HG03108 (cell line): ENCODE results near the gene NCOA1.
A peak's percentile ranks its signal among the peaks of the same experiment; 100 is the strongest.

Experiments
- ATAC-seq: cut with Tn5 transposase; IDR thresholded peaks from one replicate; pipeline ENCODE4 v1.9.1; 2021; ENCODE audit warnings: moderate library complexity; ENCODE audit not compliant: unreplicated experiment

NCOA1 gene

GRCh38 chr2:24501813-24502212 is 10.8 kb downstream of the NCOA1 start:
- no peak for ATAC-seq

- no peak for ATAC-seq
These were observed 14.7 kb downstream of the NCOA1 start for GRCh38 chr2:24505534-24506275.

- no peak for ATAC-seq
These were observed 16.5 kb downstream of the NCOA1 start for GRCh38 chr2:24507549-24507948.

- ATAC-seq: no peak
These were observed 17.8 kb downstream of the NCOA1 start for GRCh38 chr2:24508878-24509277.

- ATAC-seq: peak; percentile 84
These were observed 18.4 kb downstream of the NCOA1 start for GRCh38 chr2:24509425-24509824.

DNA sequence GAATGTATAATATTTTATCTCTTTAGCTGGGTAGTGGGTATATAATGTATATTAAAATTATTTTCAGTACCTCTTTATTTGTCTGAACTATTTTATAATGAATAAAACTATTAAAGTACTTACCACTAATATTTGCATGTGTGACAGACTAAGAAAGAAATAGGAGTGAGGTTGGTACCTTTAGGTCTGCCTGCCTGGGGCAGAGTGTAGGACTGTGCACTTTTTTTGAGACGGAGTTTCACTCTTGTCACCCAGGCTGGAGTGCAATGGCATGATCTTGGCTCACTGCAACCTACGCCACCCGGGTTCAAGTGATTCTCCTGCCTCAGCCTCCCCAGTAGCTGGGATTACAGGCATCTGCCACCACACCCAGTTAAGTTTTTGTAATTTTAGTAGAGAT is 18.8 kb downstream of the NCOA1 start:
- ATAC-seq: peak; percentile 40

GRCh38 chr2:24510771-24511170 is 19.7 kb downstream of the NCOA1 start:
- no peak for ATAC-seq

DNA sequence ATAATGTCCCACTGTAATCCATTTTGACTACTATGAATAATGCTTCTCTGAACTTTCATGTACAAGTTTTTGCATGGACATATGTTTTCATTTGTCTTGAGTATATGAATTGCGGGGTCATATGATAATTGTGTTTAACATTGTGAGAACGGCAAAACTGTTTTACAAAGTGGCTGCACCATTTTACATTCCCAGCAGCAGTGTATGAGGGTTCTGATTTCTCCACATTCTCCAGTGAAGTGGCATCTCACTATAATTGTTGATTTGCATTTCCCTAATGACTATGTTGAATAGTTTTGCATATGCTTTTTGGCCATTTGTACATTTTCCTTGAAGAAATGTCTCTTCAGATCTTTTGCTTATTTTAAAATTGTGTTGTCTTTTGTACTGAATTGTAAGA is 20.1 kb downstream of the NCOA1 start:
- ATAC-seq: no peak

- ATAC-seq: no peak
These were observed 20.8 kb downstream of the NCOA1 start for GRCh38 chr2:24511894-24512293.

GRCh38 chr2:24512404-24512803 is 21.4 kb downstream of the NCOA1 start:
- no peak for ATAC-seq

DNA sequence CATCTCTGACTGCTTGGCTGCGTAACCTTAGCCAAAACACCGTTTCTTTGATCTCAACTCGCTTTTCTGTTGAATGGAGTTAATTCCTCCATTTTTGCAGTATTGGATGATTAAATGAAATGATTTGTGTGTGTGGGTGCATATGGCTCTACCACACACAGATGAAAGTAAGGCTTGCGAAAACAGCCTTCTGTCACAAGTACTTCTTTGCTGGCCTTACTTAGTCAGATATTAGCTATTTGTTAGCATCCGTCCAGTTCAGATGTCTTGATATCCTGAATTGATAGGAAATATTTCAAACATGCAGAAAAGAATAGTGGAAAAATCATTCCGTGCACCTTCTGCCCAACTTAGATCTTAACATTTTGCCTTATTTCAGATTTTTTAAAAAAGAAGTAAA is 21.8 kb downstream of the NCOA1 start:
- no peak for ATAC-seq

DNA sequence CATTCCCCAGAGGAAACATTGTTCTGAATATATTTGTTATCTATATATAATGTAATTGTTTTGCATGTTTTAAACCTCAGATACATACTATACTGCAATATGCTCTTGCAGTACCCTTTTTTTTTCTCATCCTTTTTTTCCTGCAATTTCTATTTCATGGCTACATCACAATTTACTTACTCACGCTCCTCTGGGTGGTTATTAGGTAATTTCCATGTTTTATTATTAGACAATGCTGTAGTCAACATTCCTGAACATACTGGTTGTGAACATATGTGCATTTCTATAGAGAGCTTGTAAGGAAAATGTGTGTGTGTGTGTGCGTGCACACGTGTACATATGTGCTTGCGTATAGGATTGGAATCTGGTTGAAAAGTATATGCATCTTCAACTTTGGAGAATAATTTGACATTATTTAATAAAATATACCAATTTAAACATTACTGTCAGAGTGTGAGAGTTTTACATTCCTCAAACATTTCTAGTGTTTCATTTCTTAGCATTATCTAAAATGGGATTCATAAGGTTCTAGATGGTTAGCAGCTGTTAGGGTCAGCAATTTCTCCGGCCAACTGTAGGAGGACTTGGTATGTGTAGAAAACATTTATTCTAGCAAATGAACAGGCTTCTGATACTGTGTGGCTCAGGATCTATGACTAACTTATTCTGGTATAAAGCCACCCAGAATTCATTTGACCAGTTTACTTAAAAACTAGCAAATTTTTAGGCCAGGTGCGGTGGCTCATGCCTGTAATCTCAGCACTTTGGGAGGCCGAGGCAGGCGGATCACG is 22.4 kb downstream of the NCOA1 start:
- no peak for ATAC-seq

GRCh38 chr2:24514820-24515219 is 23.8 kb downstream of the NCOA1 start:
- no peak for ATAC-seq

- no peak for ATAC-seq
These were observed 24.3 kb downstream of the NCOA1 start for GRCh38 chr2:24515335-24515734.

DNA sequence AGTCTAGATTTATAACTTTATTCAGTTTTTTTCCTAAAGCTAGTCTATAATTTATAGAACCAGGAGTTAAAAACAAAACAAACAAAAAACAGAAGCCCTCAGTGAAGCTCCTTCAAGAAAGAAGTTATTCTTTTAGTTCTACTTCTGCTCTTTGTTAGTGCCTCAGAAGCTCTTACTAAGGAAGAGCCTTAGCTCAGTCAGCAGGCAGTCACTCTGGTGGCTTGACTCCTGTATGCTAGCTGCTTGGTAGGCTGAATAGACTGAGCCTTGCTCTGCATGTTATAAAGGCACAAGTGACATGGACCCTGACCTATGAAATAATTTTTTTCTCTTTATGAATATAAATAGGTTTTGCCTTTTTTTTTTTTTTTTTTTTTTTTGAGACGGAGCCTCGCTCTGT is 24.8 kb downstream of the NCOA1 start:
- no peak for ATAC-seq

DNA sequence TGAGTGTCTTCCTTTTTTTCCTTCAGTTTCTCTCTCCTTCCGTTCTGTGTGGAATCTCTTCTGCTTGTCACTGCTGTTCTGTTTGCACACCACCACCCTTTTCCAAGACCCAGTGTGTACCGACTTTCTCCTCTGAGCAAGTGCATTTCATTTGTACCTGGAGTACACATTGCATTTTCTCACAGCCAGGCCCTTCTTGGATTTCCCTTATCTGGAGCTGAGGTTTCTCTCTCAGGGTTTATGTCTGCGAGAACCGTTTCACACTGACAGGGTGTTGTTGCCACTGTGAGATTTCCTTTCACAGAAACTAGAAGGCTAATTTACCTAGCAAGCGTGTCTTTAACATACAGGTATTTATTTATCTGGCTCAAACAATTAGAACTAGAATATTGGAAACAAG is 26.2 kb downstream of the NCOA1 start:
- ATAC-seq: no peak

GRCh38 chr2:24520175-24520574 is 29.1 kb downstream of the NCOA1 start:
- ATAC-seq: no peak

DNA sequence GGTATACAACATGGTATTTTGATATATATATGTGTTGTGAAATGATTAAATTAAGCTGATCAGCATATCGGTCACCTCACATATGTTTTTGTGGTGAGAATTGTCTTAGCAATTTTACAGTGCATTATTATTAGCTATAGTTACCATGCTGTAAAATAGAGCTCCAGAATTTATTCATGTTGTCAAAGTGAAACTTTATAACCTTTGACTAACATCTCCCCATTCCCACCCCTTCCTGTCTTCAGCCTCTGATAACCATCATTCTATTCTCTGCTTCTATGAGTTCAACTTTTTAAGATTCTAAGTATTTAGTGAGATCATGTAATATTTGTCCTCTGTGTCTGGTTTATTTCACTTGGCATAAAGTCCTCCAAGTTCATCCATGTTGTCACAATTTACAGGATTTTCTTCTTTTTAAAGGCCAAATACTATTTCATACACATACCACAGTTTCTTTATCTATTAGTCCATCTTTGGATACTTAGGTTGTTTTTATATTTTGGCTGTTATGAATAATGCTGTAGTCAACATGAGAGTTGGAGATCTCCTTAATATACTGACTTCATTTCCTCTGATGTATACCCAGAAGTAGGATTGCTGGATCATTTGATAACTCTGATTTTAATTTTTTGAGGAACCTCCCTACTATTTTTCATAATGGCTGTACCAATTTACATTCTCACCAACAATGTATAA is 30.3 kb downstream of the NCOA1 start:
- no peak for ATAC-seq

GRCh38 chr2:24521975-24522639 is 31.1 kb downstream of the NCOA1 start:
- ATAC-seq: no peak

- ATAC-seq: no peak
These were observed 36.5 kb downstream of the NCOA1 start for GRCh38 chr2:24527536-24527935.

GRCh38 chr2:24530796-24531195 is 39.7 kb downstream of the NCOA1 start:
- ATAC-seq: no peak
